Stimulated activated CD4-positive, alpha-beta T cell treated with anti-CD3 and anti-CD28 coated beads, TNF-alpha, amount 100 ng/mL, for 24 hours (primary cell): ENCODE measurements around the gene CBL.
"Not testable (repeated sequence)": the region's sequence is repeated elsewhere in the genome, so short reads cannot be mapped to it uniquely, and the experiment has no call there.

Source experiments
- DNase-seq, 3 experiments: peaks; one replicate each; pipeline ENCODE4 v3.0.0-alpha.2; 2020; ENCODE audit warnings: low read depth in 3 of 3

Gene CBL

DNA sequence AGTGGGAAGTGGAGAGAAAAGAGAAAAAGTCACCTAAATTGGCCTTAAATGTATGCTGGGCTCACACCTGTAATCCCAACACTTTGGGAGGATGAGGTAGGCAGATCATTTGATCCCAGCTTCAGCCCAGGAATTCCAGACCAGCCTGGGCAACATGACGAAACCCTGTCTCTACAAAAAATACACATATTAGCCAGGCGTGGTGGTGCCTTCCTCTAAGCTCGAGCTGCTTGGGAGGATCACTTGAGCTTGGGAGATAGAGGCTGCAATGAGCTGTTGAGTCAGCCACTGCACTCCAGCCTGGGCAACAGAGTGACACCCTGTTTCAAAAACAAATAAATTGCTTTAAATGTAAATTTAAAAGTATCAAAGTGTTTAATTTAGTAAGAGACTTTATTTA lies 3.9 kb downstream of the CBL start:
- no peak for DNase-seq

DNA sequence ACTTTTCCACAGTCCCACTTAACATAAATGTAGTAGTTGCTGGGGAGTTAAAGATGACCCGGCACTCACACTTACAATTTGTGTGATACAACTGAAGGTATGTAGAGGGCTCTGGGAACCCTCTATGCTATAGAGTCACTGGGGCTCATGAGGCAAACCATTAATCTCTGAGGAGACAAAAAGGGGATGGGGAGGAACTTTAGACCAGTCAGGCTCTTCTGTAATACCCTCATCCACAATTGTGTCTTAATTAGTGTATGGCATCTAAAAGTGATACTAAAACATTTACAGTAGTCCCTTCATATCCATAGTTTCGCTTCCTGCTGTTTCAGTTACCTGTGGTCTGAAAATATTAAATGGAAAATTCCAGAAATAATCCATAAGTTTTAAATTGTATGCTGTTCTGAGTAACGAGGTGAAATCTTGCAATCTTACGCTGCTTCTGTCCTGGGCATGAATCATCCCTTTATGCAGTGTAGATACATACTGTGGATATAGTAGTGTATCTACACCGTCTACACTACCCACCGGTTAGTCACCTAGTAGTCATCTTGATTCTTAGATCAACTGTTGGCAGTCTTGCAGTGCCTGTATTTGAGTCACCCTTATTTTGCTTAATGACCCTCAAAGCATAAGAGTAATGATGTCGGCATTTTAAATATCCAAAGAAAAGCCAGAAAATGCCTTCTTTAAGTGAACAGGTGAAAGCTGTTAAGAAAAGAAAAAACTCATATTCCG lies 12.2 kb downstream of the CBL start:
- DNase-seq: peak in 1 of 3 experiments; percentile 11

DNA sequence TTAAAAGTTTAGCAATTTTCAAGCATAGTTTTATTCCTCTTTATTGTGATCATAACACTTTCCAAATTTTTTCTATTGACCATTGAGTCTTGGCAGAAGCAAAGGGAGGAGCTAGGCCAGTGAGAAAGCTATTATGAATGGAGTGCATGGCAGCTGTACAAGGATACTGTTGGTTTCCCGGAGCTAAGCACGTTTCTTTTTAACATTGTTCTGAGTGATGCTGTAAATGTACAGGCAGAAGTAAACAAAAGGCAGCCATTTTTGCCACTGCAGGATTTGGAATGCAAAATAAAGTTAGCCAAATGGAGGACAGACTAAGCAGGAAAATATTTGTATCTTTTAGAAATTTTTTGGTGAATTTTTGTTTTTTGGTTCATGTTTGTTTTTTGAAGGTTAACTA lies 16.2 kb downstream of the CBL start:
- no peak for DNase-seq

DNA sequence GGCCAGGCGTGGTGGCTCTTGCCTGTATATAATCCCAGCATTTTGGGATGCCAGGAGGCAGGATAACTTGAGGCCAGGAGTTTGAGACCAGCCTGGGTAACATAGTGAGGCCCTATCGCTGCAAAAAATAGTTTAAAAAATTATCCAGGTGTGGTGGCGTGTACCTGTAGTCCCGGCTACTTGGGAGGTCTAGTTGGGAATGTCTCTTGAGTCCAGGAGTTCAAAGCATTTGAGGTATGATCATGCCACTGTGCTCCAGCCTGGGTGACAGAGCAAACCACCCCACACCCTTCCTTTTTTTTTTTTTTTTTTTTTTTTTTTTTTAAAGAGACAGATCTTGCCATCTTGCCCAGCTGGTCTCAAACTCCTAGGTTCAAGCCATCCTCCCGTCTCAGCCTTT lies 16.8 kb downstream of the CBL start:
- no peak for DNase-seq

DNA sequence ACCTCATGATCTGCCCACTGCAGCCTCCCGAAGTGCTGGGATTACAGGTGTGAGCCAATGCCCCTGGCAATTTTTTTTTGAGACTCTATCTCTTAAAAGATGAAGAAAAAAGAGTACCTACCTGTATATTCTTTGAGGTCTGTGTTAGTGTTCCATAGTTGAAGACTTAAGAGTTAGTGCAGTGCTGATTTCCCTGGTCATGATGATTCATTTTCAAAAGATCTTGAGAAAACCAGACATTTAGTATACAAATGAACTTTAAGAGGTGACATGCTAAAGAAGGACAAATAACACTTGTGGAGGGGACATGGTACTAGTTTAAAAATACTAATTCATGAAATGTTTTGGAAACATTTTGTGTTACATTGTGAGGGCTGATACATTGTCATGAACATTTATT lies 17.7 kb downstream of the CBL start:
- no peak for DNase-seq

DNA sequence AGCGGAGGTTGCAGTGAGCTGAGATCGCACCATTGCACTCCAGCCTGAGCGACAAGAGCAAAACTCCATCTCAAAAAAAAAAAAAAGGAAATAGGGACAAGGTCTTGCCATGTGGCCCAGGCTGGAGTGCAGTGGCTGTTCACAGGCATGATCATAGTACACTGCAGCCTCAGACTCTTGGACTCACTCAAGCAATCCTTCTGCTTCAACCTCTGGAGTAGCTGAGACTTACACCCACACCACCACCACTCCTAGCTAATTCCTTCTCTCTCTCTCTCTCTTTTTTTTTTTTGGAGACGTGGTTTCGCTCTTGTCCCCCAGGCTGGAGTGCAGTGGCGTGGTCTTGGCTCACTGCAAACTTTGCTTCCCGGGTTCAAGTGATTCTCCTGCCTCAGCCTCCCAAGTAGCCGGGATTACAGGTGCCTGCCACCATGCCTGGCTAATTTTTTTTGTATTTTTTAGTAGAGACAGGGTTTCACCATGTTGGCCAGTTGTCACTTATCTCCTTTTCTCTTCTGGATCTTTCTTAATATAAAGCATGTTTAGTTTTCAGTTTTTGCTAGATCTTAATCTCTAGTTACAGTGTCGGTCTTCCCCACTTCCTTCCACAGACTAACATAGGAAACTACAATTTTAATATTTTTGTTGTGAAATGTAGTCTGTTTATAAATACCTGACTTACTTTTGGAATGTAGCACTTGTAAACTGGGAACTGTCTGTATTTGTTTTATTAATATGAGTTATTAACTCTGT lies 22.6 kb downstream of the CBL start:
- DNase-seq: not testable (repeated sequence)

DNA sequence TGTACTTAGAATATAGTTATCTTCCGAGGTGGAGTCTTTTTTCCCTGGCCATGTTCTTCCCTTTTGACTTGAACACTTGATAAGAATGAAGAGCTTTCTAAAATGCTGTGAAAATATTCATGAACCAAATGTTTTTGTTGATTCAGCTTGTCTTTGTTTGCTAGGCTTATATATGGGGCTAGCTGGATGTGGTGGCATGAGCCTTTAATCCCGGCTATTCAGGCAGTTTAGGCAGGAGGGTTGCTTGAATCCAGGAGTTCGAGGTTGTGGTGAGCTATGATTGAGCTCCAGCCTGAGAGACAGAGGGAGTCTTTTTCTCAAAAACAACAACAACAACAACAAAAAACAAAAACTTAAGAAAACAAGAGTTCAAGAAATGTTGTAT lies 23.1 kb downstream of the CBL start:
- no peak for DNase-seq

DNA sequence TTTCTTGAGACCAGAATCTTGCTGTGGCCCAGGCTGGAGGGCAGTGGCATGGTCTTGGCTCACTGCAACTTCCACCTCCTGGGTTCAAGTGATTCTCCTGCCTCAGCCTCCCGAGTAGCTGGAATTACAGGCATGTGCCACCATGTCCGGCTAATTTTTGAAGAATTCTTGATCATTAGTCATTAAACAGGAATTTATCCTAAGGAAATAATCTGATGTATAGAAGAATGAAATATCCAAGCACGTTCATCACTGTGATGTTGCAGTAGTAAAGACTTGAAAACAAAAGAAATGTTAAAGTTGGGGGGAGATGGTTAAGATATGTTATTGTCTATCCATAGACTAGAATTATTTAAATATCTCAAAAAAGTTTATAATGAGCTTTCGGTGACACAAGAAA lies 23.6 kb downstream of the CBL start:
- no peak for DNase-seq

DNA sequence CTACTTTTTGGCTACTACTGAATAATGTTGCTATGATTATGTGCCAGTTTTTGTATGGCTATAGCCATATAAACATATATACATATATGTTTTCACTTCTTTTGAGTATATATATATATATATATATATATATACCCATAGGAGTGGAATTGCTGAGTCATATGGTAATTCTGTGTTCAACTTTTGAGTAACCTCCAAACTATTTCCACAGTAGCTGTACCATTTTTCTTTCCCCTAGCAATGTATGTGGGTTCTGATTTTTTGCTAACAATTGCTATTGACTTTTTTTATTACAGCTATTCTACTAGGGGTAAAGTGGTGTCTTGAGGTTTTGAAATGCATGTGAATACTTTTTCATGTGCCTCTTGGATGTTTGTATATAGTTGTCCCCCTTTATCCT lies 30.4 kb downstream of the CBL start:
- DNase-seq: no peak

DNA sequence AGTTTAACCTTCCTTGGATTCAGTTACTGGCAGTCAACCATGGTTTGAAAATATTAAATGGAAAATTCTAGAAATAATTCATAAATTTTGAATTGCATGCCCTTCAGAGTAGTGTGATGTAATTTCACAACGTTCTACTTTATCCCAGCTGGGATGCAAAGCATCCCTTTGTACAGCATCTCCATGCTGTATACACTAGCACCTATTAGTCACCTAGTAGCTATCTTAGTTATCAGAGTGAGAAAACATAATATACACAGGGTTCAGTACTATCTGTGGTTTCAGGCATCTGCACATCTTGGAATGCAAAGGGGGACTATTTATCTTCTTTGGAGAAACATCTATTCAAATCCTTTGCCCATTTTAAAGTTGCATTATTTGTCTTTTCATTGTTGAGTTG lies 30.8 kb downstream of the CBL start:
- DNase-seq: no peak

DNA sequence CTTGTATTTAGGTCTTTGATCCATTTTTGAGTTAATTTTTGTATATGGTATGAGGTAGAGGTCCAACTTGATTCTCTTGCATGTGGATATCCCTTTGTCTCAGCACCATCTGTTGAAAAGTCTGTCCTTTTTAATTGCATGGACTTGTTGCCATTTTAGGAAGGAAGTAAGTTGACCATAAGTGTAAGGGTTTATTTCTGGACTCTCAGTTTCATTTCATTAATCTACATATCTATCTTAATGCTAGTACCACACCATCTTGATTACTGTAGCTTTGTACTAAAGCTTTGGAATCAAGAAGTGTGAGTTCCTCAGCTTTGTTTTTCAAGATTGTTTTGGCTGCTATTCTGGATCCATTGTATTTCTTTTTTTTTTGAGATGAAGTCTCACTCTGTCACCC lies 31.4 kb downstream of the CBL start:
- no peak for DNase-seq

DNA sequence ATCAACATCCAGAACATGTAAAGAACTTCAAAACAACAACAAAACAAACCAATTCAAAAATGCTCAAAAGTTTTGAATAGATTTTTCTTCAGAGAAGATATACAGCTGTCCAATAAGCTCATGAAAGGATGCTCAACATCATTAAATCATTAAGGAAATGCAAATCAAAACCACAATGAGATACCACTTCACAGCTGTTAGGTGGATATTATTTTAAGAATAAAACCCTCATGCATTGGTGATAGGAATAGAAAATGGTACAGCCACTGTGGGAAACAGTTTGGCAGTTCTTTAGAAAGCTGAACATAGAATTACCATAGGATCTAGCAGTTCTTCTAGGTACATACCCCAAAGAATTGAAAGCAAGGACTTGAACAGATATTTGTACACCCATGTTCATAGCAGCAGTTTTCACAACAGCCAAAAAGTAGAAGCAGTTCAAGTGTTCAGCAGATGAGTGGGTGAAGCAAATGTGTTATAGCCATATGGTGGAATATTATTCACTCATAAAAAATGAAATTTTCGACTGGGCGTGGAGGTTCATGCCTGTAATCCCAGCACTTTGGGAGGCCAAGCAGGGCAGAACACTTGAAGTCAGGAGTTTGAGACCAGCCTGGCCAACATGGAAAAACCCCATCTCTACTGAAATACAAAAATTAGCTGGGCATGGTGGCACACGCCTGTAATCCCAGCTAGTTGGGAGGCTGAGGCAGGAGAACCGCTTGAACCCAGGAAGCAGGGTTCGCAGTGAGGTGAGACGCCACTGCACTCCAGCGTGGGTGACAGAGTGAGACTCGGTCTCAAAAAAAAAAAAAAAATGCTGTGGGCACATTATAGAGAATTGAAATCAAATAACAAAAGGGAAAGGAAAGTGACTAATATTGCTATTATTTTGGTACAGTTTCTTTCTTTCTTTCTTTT lies 42.9 kb downstream of the CBL start:
- DNase-seq: peak in 1 of 3 experiments; percentile 16

DNA sequence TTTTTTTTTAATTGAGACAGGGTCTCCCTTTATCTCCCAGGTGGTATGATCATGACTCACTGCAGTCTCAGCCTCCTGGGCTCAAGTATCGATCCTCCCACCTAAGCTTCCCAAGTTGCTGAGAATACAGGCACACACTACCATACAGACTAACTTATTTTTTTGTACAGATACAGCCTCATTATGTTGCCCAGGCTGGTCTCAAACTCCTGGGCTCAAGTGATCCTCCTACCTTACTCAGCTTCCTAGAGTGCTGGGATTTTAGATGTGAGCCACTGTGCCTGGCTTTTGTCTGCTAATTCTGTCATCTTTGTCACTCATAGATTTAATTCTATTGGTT lies 43.5 kb downstream of the CBL start:
- DNase-seq: no peak

DNA sequence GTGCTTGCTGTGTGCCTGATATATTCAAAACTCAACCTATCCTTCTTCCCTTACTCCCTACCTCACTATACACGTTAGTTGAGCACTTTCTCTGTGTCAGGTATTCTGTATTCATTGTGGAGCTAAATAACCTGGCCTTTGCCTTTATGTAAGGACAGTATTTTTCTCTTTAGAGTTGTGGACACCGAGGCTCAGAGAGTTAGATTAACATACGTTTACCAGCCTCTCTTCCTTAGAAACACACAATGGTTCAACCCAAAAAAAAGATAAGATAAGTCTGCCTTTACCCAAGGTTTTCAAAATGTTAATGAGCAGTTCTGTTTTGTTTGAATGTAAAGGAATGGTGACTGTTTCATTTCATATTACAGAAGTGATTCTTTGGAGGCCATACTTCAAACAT lies 45.0 kb downstream of the CBL start:
- no peak for DNase-seq

DNA sequence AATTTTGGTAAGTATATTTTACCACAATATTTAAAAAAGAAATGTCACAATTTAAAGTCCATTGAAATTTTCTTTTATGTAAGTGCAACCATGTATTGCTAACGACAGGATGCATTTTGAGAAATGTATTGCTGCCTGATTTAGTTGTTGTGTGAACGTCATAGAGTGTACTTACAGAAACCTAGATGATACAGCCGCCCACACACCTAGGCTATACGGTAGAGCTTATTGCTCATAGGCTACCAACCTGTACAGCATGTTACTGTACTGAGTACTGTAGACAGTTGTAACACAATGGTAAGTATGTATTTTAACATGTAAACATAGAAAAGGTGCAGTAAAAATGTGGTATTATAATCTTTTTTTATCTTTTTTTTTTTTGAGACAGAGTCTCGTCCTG lies 48.1 kb downstream of the CBL start:
- DNase-seq: peak; percentile 26 to 55 (median 33)

DNA sequence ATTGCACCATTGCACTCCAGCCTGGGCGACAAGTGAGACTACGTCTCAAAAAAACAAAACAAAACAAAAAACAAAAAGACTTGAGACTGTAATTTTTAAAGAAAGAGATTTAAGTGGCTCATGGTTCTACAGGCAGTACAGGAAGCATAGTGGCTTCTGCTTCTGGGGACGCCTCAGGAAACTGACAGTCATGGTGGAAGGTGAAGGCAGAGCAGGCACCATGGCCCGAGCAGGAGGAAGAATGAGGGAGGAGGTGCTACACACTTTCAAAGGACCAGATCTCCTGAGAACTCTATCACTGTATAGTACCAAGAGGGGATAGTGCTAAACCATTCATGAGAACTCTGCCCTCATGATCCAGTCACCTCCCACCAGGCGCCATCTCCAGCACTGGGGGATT lies 52.0 kb downstream of the CBL start:
- no peak for DNase-seq

DNA sequence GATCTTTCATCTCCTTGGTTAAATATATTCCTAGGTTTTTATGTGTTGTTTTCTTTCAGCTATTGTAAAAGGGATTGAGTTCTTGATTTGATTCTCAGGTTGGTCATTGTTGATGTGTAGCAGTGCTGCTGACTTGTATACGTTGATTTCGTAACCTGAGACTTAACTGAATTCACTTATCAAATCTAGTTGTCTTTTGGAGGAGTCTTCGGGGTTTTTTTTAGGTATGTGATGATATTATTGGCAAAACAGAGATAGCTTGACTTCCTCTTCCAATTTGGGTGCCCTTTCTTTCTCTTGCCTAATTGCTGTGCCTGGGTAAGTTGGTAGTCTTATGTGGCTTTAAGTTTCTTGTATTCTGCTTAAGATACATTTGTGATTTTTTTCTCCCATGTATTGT lies 52.8 kb downstream of the CBL start:
- no peak for DNase-seq

DNA sequence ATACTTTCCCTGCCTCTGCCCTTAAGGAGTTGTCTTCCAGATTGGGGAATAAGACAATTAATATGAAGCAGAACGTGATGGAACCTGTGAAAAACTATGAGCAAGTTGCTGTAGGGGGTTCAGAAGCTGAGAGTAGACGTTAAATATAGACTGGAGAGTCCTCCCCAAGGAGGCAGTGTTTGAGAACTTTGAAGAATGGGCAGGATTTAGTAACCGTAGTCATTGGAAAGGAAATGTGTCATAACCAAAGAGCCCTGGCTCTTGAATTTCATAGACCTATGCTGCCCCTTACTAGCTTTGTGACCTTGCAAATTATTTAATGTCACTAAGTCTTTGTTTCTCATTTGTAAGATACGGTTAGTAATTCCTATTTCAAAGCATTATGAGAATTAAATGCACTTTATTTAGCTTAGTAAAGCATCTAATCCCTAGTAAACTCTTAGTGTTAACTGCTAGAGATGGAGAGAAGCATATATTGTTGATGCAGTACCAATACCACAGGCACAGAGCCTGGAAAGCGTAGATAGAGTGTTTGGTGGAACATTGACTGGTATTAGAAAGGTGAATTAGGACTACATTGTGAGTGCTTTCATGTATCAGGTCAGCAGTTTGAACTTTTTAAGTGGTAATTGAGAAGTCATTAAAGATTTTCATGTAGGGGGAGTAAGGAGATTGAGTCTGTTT lies 56.7 kb downstream of the CBL start:
- no peak for DNase-seq

DNA sequence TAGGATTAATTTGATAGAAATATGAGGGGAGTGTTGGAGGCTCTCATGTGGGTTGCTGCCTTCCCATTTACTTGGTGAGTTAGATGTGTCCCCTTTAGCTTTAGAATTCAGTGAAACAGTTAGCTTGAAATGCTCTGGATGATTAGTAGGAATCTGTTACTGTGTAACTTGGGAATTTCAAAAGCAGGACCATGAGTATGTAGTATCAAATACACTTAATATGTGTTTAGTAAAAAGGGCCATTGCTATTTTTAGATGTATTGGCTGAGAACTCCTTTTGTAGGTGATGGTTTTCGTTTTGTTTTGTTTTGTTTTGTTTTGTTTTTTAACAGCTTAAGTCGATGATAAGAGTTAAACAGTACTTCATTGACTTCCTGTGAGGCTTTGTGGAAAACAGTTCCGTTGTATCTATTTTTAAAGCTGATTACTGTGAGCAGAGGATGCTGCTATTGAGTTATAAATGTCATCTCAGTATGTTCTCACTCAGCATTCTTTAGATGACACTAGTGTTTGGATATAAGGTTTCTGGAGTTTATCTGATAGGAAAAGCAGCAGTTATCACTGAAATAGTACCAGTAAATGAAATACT lies 57.3 kb downstream of the CBL start:
- no peak for DNase-seq

DNA sequence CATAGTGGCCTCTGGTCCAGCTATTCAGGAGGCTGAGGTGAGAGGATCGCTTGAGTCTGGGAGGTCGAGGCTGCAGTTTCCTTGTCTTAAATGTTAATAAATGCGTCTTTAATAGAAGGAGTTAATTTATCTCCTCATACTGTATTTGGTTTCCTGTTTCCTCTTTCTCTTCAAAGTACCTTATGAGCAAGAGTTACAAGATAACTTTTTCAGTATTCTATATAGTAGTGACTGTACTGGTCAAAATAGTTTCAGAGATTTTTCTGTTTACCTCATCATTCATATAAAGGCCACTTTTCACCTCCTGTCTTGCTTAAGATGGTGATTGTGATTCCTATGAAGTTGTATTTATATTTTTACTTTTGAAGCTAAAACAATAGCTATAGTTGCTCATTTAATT lies 59.9 kb downstream of the CBL start:
- DNase-seq: no peak

DNA sequence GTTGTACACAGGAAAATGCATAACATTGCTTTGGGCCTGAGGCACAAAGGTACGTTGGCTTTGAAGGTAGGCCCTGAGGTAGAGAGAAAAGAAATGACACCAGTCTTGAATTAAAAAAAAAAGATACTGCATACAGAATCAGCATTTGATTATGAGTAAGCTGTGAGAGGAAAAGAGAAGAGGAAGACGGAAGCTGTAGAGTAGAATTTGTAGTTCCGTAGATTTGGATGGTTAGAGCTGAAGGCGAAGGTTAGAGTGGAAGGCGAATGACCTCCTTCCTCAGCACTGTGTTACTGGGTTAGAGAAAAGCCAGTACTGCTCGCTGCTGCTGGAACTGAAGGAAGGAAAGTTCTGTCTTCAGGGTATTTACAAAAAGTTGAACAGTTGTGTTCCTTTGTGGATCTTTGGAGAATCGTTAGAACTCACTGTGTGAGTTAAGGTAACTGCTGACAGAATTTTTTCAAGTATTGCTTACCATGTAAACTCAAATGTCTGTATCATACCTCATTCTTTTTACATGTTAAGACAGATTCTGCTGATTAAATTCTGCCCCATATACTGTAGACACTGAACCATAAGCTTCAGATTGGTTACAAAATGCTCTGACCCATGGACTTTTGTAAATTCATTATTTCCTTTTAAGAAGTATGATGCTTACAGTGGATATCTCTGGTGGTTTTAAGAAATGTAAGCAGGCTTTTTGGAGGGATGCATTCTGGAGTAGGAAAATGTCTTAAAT lies 60.5 kb downstream of the CBL start:
- DNase-seq: no peak
